PFSK-1 (cell line): ENCODE measurements around the gene AIDA.

ENCODE experiments used
- FOXP2 ChIP-seq: optimal IDR thresholded peaks from 2 replicates; pipeline ENCODE3; 2011; ENCODE audit warnings: borderline replicate concordance, control low read depth, inconsistent platforms; ENCODE audit not compliant: insufficient read depth; ENCODE audit errors: extremely low read length, extremely low read depth
- POLR2AphosphoS5 ChIP-seq: IDR thresholded peaks from 2 replicates; pipeline ENCODE4 v1.6.1; 2012; ENCODE audit warnings: low read depth, mild to moderate bottlenecking, control low read depth, low read length, moderate library complexity
- REST ChIP-seq, 2 experiments: IDR thresholded peaks; 2 replicates each; pipeline versions ENCODE4 v1.6.1 to v1.8.0; 2011 to 2012; ENCODE audit warnings: low read depth in 2 of 2, low read length in 2 of 2, control low read depth in 1 of 2, inconsistent platforms in 1 of 2, mild to moderate bottlenecking in 1 of 2, moderate library complexity in 1 of 2; ENCODE audit not compliant: insufficient read depth in 1 of 2
- SIN3A ChIP-seq: IDR thresholded peaks from 2 replicates; pipeline ENCODE4 v1.6.1; 2012; ENCODE audit warnings: mild to moderate bottlenecking, low read length, moderate library complexity, borderline replicate concordance; ENCODE audit not compliant: insufficient read depth
- TAF1 ChIP-seq: IDR thresholded peaks from 2 replicates; pipeline ENCODE4 v1.6.1; 2012; ENCODE audit warnings: low read length, control low read depth, borderline replicate concordance; ENCODE audit not compliant: insufficient read depth

The AIDA gene

DNA sequence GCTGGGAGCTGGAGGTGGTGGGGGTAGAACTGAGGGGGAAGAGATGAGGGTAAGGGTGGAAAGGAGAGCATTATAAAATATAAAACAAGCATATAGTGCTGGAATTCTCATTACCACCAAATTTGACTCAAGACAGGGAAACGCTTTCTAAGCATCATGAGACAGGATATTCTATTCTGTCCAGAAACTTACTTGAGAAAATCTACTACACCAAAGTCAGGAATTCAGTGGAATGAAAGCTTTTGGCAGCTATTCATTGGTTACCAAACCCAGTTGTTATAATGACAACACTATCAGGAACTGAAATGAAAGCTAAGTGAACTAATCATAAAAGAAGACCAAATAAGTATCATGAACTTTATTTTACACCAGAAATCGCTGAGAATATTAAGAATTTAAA, 14.5 kb downstream of the AIDA start:
- TF ChIP-seq SIN3A (no peak), REST (IDR thresholded peaks at IDR 0.05; ENCODE audit: insufficient read depth in 1 of 2, low read depth in 2 of 2, low read length in 2 of 2) (no peak), TAF1 (no peak), POLR2AphosphoS5 (no peak), FOXP2 (no peak)

- TF ChIP-seq POLR2AphosphoS5 (no peak), TAF1 (no peak), REST (IDR thresholded peaks at IDR 0.05; ENCODE audit: insufficient read depth in 1 of 2, low read depth in 2 of 2, low read length in 2 of 2) (no peak), SIN3A (no peak), FOXP2 (no peak)
Observed at GRCh38 chr1:222697203-222697602, 15.1 kb downstream of the AIDA start.

- TF ChIP-seq POLR2AphosphoS5: no peak
- TF ChIP-seq FOXP2: no peak
- TF ChIP-seq REST (IDR thresholded peaks at IDR 0.05; ENCODE audit: insufficient read depth in 1 of 2, low read depth in 2 of 2, low read length in 2 of 2): no peak
- TF ChIP-seq SIN3A: no peak
- TF ChIP-seq TAF1: no peak
Observed at GRCh38 chr1:222696741-222697140, 15.6 kb downstream of the AIDA start.

- no peak for TF ChIP-seq TAF1
- TF ChIP-seq SIN3A: no peak
- TF ChIP-seq POLR2AphosphoS5: no peak
- TF ChIP-seq FOXP2: no peak
- no peak for TF ChIP-seq REST (IDR thresholded peaks at IDR 0.05; ENCODE audit: insufficient read depth in 1 of 2, low read depth in 2 of 2, low read length in 2 of 2)
Observed at GRCh38 chr1:222694927-222695326, 17.4 kb downstream of the AIDA start.

DNA sequence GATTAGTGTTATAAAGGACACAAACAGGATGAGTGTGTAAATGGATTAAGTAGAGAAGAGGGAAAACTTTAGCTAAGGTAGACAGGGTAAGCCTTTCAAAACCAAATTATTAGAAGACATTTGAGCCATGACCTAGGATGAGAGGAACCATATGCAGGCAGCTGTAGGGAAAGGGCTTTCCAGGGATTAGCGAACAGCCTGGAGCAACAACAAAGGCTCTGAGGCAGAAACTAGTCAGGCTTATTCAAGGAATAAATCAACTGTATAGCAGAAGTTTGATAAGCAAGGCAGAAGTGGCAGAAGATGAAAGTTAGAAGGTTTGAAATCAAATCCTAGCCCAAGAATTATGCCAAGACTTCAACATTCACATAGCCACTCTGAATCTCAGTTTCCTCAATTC, 21.3 kb downstream of the AIDA start:
- TF ChIP-seq FOXP2 (no peak), TAF1 (no peak), POLR2AphosphoS5 (no peak)
